NCI-H345 treated with DMSO at 0.1 percent for 48 hours (cell line): ENCODE measurements around the gene ALX3.
A peak's percentile ranks its signal among the peaks of the same experiment; 100 is the strongest.
"Not testable (repeated sequence)": the region's sequence is repeated elsewhere in the genome, so short reads cannot be mapped to it uniquely, and the experiment has no call there.

Experiments
- DNase-seq: peaks from one replicate; lab custom pipeline; 2025; ENCODE audit not compliant: unreplicated experiment; lab: John Stamatoyannopoulos, UW

ALX3 gene

GRCh38 chr1:110048923-110049601 is 21.4 kb downstream of the ALX3 start:
- no peak for DNase-seq

DNA sequence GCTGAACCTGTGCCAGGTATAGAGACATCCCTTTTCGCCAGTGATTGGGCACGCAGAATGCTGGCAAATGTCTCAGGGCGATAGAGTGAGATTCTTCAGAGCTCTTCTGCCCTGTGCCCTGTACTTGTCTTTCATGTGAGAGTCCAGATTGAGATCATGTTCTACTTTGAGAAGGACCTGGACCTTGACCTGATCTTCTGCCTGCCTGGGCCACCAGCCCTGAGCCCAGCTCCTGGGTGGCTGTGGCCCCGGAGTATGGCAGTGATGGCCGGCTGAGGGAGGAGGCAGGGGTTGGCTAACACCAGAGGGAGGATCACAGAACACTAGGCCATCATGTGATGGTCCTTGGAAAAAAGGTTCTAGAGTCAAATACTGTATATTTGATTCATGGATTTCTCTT is 22.2 kb downstream of the ALX3 start:
- DNase-seq, result no peak

DNA sequence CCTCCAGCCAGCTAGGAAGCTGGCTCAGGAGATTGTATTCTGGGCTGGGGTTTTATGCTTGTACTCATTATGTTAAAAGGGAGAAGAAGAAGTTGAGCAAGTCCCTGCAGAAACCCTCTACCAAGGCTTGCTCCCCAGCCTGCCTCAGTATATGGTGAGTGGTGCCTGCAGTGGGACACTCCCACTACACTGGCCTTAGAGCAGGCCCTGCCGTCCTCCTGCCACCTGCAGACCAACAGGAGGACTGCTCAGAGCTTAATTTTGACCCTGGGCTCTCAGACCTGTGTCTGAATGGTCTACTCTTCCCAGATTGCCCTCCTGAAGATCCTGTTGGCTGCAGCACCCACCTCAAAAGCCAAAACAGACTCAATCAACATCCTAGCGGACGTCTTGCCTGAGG is 23.0 kb downstream of the ALX3 start:
- DNase-seq, result no peak

- no peak for DNase-seq
Measured at GRCh38 chr1:110043016-110043415, 27.5 kb downstream of the ALX3 start.

- no peak for DNase-seq
Measured at GRCh38 chr1:110040548-110040947, 29.9 kb downstream of the ALX3 start.

GRCh38 chr1:110039641-110040040 is 30.8 kb downstream of the ALX3 start:
- no peak for DNase-seq

GRCh38 chr1:110038271-110038670 is 32.2 kb downstream of the ALX3 start:
- no peak for DNase-seq

DNA sequence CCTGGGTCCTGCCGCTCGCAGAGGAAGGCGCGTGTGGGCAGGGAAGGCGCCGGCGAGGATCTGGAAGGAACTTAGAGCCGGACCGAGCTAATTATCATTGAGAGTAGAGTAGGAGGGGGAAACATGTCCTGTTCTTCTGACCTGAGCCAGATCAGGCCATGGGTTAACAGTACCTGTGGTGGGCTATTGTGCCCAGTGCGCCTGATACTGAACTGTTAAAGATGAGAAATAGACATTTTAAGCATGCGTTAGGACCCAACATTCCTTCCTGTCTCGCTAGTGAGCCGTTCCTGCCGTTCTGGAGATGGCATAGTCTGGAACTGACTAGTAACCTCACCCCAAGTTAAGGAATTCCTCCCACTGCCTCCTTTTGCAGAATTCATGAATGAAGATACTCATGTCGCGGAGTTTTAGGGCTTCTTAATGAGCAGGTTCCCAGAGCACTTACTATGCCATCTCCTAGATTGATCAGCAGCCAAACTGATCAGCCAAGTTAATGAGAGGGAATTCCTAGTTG is 35.2 kb downstream of the ALX3 start:
- no peak for DNase-seq

DNA sequence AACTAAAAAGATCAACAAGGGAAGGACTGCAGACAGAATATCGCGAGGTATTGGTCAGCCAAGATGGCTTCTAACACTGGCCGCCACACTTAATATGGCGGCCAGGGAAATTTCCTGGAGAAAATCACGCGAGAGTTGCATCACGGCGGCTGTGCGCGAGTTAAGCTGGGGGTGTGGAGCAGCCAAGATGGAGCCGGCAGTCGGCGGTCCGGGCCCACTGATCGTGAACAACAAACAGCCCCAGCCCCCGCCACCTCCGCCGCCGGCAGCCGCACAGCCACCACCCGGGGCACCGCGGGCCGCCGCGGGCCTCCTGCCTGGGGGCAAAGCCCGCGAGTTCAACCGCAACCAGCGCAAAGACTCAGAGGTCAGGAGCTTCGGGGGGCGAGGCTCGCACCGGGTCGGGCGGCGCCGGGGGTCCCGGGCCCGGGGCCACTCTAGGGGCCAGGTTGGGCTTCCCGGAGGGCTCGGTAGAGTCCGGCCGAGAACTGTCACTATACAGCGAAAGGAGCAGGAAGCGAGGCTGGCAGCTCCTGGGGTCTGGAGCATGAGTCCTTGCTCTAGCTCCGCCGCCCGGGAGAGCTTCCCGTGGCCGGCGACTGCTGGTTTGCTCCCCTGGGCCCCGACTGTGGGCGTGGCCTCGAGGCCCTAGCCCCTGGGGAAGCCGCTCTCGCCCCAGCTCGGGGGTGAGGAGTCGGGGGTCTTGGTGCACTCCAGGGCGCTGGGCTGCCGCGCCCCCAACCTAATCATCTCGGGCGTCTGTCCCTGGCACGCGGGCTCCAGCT is 35.8 kb downstream of the ALX3 start, which contains the start of gene STRIP1:
Gene STRIP1 (plus strand): TSS at position 174 of the 785 bp plus-strand sequence. CDS start 14 bp downstream, at position 188.
- peak; percentile 94 for DNase-seq

- no peak for DNase-seq
Measured at GRCh38 chr1:110034040-110034450, 36.4 kb downstream of the ALX3 start.

- DNase-seq, result no peak
Measured at GRCh38 chr1:110033421-110033820, 37.1 kb downstream of the ALX3 start.

DNA sequence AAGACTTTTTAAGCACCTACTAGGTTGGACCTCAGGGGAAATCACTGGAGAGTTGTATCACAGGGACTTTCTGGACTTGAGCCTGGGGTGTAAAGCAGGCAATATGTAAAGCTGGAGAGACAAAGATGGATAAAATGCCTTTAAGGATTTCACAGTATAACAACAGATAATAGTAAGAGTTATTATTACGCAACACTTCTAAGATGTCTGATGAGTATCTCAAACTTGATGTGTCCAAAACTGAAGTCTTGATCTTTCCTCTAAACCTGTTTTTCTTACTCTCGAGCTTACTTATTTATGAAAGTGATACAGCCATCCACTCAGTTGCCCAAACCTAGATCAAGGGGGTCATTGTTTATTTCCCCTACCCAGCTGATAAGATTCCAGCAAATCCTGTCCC is 38.1 kb downstream of the ALX3 start:
- DNase-seq, result no peak

DNA sequence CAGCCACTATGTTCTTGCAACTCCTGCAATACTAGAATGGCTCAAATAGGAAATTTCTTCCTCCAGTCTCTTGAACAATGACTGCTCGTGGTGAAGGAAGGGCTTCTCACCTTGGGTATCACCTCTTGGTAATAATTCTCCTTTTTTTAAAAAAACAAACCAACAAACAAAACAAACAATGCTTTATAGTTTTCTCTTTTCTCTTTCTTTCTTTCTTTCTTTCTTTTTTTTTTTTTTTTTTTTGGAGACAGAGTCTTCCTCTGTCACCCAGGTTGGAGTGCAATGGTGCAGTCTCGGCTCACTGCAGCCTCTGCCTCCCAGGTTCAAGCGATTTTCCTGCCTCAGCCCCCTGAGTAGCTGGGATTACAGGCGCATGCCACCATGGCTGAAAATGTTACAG is 39.8 kb downstream of the ALX3 start:
- DNase-seq, result not testable (repeated sequence)

DNA sequence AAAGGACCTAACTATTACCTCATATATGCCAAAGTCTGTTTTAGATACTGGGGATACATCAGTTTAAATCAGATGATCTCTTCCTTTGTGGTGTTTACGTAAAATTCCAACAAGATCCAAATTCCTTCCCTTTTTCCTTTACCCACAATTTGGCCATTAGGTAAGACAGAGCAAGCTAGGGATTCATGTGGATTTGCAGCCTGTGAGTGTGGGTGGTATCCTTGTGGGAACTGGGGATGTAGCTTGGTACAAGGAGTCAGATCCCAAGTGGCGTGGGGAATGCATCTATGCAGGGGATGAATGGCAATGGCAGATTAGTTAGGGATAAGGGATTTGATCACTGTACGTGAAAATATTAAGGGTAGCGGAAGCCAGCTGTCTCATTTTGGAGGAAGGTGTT is 45.9 kb downstream of the ALX3 start:
- no peak for DNase-seq

- no peak for DNase-seq
Measured at GRCh38 chr1:110021285-110021684, 49.2 kb downstream of the ALX3 start.

GRCh38 chr1:110019770-110020169 is 50.7 kb downstream of the ALX3 start:
- DNase-seq, result no peak

DNA sequence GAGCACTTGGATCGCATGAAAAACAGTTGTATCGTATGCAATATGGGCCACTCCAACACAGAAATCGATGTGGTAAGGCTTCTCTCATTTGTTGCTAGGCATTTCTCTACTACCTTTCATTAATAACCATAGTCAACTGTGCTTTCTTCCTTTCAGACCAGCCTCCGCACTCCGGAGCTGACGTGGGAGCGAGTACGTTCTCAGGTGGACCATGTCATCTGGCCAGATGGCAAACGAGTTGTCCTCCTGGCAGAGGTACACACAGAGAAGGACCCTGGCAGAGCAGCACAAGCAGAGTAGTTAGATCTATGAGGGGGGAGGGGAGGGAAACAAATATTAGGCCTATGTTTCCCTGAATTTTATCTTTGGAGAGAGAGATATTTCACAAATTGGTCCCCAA is 52.1 kb downstream of the ALX3 start:
- no peak for DNase-seq

DNA sequence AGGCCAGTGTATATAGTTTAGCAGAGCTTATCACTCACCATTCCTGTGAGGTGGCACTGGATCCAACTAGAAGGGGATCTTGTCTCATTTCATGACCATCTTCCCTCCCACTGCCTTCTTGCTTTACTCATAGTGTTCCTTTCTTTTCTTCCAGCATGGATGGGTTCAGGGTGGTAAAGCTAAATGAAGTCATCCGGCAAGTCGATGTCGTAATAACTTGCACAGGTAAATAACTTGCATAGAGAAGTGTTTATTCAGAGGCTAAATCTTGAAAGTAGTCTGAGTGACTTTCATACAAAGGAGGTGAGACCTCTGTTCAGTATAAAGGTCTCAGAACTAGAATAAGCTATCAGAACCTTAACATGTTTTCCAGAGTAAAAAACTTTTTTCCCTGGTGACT is 52.7 kb downstream of the ALX3 start:
- no peak for DNase-seq

DNA sequence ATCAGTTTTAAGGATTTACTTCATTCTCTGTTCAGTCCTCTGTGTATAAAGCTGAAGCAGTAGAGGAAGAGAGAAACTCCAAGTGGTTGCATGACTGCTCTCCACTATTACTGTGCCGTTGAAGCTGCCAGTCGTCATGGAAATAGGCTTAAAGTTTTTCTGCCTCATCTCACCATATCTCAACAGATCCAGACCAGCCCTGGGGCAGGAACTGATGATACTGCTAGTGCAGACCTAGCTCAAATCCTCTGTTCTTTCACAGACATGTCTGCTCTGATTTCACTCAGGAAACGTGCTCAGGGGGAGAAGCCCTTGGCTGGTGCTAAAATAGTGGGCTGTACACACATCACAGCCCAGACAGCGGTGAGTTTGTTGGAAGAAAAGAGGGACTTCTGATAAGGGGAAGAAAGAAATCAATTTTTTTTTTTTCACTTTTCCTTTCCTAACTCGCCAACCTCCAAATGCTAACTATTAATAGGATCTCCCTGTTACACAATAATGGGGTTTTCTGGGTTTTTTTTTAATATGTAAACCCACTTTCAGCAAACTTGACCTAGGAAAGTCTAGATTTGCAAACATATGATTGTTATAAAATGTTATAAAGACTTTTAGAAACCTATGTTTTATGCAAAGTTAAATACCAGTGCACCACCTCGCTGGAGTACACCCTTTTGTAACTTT is 58.2 kb downstream of the ALX3 start:
- no peak for DNase-seq

- DNase-seq, result peak; percentile 7
Measured at GRCh38 chr1:110011527-110012041, 58.9 kb downstream of the ALX3 start.
